A673 (cell line): Measurements from ENCODE around the gene SLC19A1.

ENCODE experiments used
- CTCF ChIP-seq: fragments of 300-800, 200-600 bp; sonication (generic); conservative IDR thresholded peaks from 2 replicates; pipeline ENCODE4 v1.5.1; 2017; ENCODE audit warnings: low read depth, mild to moderate bottlenecking, antibody characterized with exemption, low read length, moderate library complexity, mixed read lengths
- EZH2 ChIP-seq: fragments of 200-600 bp; sonication (generic); IDR thresholded peaks from 2 replicates; pipeline ENCODE4 v1.6.1; 2017; ENCODE audit warnings: borderline replicate concordance, low read depth, mild to moderate bottlenecking, mixed read lengths, antibody characterized with exemption, low read length; ENCODE audit not compliant: poor library complexity, severe bottlenecking

- TF ChIP-seq CTCF (no peak), EZH2 (no peak)
Measured at GRCh38 chr21:45531393-45532215, 10.6 kb downstream of the SLC19A1 start.
